DMS114 treated with DMSO at 0.1 percent for 48 hours (cell line): Measurements from ENCODE around the gene MGST2.

Source experiments
- DNase-seq: peaks from one replicate; lab custom pipeline; 2025; ENCODE audit not compliant: unreplicated experiment; lab: John Stamatoyannopoulos, UW

Gene MGST2

DNA sequence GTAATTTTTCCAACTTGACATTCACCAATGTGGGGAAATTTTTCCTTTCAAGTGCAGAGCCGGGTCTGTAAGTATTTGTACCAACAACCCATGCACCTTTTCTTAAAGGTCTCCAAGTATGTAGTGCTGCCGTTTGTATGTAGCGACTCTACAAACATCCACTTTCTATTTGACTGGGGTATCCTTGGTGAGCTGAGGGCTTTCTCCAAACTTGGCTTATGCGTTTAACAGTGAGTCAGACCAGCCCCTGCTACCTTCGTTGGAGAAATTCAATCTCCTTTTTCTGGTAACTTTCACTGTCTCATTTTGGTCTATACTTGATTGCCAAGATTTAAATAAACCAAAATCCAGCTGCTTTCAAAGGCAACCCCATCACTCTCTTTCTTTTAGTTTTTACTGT, 34.9 kb downstream of the MGST2 start:
- no peak for DNase-seq

DNA sequence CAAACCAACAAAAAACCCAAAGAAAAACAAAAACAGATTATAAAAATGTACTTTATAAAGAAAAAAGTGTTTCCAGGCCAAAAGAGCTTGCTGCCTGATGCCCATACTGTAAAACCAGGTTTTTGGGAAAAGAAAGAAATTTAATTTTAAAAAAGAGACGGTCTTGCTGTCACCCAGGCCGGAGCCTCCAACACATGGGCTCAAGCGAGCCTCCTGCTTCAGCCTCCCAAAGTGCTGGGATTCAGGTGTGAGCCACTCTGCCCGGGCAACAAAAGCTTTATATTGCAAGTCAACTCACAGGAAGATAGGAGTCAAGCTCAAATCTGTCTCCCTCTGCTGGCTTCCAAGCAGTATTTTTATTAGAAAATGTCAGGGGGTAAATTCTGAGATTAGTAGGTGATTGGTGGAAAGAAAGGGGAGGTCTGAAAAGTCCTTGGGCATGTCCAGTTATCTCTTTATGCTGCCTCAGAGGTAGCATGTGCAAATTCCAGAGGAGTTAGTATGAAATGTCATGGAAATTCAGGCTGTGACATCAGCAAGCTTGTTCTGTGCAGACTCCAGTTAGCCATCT, 39.4 kb downstream of the MGST2 start:
- no peak for DNase-seq

DNA sequence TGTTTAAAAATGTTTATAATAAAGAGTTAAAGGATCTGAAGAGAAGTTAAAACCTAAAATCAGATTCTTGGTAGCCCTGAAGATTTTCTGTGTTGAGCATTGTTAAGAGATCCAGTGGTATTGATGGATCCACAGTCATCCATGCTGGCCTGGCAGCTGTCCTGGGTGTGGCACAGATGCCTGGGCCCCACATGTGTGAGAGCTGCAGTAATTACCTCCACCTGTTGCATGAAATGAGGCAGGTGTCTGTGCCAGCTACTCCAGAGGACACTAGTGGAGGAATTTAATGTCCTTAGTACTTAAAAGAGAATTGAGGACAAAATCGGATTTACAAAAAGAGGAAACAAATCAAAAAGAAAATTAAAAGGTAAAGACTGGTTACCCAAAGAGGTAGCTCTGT, 44.0 kb downstream of the MGST2 start:
- no peak for DNase-seq

- no peak for DNase-seq
Observed at GRCh38 chr4:139710073-139710472, 44.5 kb downstream of the MGST2 start.

DNA sequence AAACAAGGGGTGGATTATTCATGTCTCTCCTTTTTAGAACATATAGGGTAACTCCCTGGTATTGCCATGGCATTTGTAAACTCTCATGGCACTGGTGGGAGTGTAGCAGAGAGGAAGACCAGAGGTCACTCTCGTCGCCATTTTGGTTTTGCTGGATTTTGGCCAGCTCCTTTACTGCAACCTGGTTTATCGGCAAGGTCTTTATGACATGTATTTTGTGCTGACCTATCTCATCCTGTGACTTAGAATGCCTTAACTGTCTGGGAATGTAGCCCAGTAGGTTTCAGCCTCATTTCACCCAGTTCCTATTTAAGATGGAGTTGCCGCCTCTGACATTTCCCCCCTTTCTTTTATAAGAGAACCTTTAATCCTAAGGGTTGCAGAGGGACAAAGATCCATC, 45.8 kb downstream of the MGST2 start:
- no peak for DNase-seq

- DNase-seq = no peak
Observed at GRCh38 chr4:139712882-139713281, 47.3 kb downstream of the MGST2 start.

DNA sequence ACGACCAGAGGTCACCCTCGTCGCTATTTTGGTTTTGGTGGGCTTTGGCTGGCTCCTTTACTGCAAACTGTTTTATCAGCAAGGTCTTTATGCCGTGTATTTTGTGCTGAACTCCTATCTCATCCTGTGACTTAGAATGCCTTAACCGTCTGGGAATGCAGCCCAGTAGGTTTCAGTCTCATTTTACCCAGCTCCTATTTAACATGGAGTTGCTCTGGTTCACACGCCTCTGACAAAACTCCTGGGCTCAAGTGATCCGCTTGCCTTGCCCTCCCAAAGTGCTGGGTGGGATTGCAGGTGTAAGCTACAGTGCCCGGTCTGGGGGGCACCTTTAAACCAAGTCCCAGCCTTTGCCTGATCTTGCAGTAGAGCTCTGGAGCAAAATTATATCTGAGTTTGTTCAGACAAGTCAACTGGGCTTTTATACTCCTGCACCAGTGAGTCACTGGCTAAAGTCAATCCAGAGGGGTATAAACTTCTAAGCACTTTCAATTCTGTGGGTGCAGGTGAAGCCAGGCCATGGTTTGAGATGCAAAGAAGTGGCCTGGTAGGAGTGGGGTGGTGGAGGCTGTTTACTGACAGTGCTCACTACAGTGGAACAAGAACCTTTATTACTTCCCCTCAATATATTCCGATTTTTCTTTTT, 50.2 kb downstream of the MGST2 start:
- DNase-seq = no peak

- no peak for DNase-seq
Observed at GRCh38 chr4:139718358-139718757, 52.7 kb downstream of the MGST2 start.

GRCh38 chr4:139718833-139719232, 53.2 kb downstream of the MGST2 start:
- no peak for DNase-seq

GRCh38 chr4:139719381-139720101, 53.9 kb downstream of the MGST2 start:
- DNase-seq = no peak

GRCh38 chr4:139720806-139721205, 55.2 kb downstream of the MGST2 start:
- DNase-seq = no peak

DNA sequence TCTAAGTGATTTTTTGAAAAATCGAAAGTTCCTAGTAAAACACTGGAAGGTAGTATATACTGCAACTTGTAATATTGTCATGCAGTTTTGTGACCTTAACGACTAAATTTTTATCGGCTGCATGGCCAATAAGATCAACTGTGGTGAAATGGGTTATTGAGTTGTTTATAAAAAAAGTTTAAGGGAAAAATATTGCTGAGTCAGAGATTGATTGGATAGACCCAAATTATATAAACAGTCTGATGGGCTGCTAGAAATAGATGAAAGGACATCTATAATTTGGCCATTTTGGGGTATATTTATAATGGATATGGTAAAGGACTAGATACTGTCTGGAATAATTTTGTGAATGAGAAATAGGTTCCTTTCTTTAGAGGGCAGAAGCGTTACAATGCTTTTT, 56.2 kb downstream of the MGST2 start:
- DNase-seq = no peak

DNA sequence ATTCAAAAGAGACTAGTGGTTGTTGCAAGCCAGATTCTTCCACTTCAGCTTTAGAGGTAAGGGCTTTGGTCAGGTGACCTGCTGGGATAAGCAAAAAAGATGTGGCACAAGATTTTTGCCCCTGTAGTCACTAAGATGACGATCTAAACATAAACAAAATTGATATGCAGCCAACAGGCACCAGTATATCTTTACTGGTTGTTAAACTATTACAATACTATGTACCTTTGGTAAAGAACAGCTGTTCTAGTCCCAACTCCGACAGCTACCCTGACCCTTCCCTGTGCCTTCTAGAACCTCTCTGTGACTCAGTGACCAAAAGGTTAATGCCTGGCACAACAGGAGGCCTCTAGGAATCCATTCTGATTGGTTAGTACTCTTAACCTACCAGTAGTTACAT, 59.6 kb downstream of the MGST2 start:
- DNase-seq = no peak

- DNase-seq = no peak
Observed at GRCh38 chr4:139726615-139727014, 61.0 kb downstream of the MGST2 start.

GRCh38 chr4:139728146-139728545, 62.5 kb downstream of the MGST2 start:
- no peak for DNase-seq

- DNase-seq = no peak
Observed at GRCh38 chr4:139728840-139729239, 63.2 kb downstream of the MGST2 start.

DNA sequence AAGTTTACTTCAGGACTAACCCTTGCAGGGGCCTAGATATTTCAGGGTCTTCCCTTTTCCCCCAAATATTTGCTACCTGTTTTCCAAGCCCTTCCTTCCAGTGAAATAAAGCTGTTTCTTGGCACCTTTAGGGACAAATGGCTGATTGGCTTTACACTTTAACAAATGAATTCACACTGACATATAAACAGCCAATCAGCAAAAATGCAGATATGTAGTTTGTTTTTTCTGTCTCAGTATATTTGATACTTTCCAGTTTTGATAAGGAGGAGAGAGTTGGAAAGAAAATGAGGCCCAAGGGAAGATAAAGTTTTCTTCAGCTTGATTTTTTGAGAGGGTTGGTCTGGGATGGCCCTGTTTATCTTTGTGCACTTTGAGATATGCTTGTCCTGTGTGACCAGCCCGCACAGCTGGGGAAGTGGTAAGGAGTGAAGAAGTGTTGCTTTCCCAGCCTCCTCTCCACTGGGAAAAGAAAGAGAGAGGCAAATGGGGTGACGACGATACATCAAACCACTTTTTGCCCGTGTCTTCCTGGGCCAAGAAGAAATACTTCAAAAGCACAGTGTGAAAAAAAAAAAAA, 67.5 kb downstream of the MGST2 start:
- DNase-seq = no peak

DNA sequence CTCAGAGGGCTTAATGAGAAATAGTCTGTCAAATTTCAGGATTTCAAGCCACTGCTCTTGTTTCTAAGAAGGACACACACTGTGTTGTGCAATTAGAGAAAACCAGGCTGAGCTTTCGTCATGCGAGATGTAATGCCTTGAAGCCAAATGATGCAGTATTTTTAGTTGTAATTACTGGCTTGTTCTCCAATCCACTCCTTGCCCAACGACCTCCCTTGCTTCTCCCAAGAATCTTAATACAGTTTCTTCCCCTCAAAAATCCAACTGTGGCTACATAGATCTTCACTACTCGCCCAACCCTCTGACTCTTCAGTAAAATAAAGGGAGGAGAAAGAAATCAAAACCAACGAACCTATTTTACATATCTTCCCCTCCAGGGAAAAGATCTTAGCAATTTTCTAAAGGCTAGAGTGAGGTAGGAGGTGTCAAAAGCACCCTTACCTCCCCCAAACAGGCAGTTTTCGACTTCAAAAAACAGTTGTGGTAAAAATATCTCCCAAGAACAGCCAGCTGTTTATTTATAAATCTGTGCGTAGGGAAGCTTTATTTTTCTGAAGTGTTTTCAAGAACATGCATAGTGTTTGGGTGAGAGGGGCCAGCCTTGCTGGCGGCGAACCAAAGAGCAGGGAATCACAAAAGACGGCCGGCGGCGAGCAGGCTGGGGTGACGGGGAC, 68.7 kb downstream of the MGST2 start:
- DNase-seq = no peak

DNA sequence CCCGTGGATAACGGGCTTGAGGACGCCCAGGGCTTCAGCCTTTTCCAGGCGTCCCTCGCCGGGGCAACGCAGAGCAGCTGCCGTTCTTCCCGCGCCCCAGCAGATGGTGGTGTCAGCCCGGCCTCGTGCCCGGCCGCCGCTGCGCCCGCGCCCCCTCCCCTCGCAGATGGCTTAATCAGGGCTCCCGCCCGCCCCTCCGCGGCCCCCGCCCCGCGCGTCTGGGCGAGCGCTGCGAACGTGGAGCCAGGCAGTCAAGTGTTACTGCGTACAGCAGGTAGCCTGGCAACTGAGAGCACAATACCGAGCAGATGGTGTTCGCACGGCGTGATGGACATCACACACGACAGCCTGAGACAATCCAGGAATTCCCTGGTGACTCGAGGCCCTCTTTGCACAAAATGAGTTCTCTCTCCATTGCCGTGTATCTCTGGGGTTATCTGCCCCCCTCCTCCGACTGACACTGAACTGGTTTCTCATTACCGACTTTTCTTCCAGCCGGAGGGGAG, 69.3 kb downstream of the MGST2 start:
- peak; percentile 28 for DNase-seq

DNA sequence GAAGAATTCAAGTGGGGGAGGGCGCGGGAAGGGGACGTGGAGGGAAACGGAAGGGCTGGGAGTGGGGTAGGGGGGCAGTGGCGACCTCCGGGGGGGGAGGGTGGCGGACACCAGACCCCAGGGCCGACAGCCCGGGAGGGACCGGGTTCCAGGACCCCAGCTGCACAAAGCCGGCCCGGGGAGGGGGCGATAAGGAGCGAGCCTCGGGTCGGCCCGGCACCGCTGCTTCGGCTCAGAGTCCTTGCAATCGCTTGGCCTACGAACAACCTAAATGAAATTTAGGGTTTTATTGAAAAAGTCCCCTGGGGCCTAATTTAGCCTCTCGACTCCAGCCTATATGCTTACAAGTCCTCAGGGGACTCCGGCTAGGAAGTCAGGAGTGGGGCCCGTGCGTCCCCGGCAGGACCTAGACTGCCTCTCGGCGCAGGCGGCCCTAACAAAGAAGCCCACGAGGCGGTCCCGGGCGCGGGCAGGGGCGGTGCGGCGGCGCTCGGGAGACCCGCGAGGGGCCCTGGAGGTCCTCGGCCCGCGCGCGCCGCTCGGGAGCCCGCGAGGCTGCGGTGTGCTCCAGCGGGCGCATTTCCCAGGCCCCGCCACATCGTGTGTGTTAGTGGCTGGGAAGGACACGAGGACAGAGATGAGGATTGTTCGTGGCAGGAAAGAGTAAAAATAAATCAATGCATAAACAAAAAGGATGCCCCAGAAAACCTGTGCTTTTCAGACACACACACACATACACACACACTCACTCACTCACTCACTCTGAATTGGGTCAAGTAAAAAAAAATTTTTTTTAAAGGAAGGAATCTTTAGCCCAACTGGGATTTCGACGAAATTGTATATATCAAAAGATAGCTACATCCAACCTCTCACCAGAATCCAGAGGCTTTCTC, 70.0 kb downstream of the MGST2 start:
- DNase-seq = peak; percentile 3
